SK-N-SH treated with all-trans-retinoic acid at 6 μM for 48 hours (cell line): Measurements from ENCODE around the gene PGS1.

ENCODE experiments used
- ATAC-seq: fragments of 200-7000 bp; cut with Tn5 transposase; 3 replicates; pipeline ENCODE4 v1.9.1; 2020; ENCODE audit warnings: mild to moderate bottlenecking, moderate library complexity
- ARNTL ChIP-seq: fragments of 450-650 bp; formaldehyde crosslinking; IDR thresholded peaks from 2 replicates; pipeline ENCODE4 v1.5.0; 2020; ENCODE audit warnings: low read depth, mild to moderate bottlenecking, moderate library complexity, borderline replicate concordance
- BACH2 ChIP-seq: fragments of 250-450 bp; sonication (Bioruptor Pico); IDR thresholded peaks from 2 replicates; pipeline ENCODE4 v1.9.0; 2021; ENCODE audit warnings: mild to moderate bottlenecking, borderline replicate concordance
- GLIS3 ChIP-seq: fragments of 250-450 bp; sonication (Bioruptor Pico); IDR thresholded peaks from 2 replicates; pipeline ENCODE4 v1.5.0; 2020; ENCODE audit warnings: mild to moderate bottlenecking, moderate library complexity
- ISL1 ChIP-seq: fragments of 250-450 bp; sonication (Bioruptor Pico); IDR thresholded peaks from 2 replicates; pipeline ENCODE4 v2.1.2; 2022; ENCODE audit warnings: mild to moderate bottlenecking, moderate library complexity
- OSR1 ChIP-seq: fragments of 250-450 bp; sonication (Bioruptor Pico); IDR thresholded peaks from 2 replicates; pipeline ENCODE4 v1.8.0; 2022; ENCODE audit warnings: moderate library complexity, mild to moderate bottlenecking, inconsistent platforms
- PPARA ChIP-seq: fragments of 250-450 bp; sonication (Bioruptor Pico); IDR thresholded peaks from 2 replicates; pipeline ENCODE4 v1.5.0; 2020; ENCODE audit warnings: mild to moderate bottlenecking, borderline replicate concordance
- RARB ChIP-seq: fragments of 250-450 bp; sonication (Bioruptor Pico); IDR thresholded peaks from 2 replicates; pipeline ENCODE4 v1.8.0; 2021; ENCODE audit warnings: mild to moderate bottlenecking, moderate library complexity
- SNAI2 ChIP-seq: fragments of 250-450 bp; sonication (Bioruptor Pico); IDR thresholded peaks from 2 replicates; pipeline ENCODE4 v1.5.0; 2020; ENCODE audit warnings: mild to moderate bottlenecking, moderate library complexity
- TCF4 ChIP-seq: fragments of 250-450 bp; sonication (Bioruptor Pico); IDR thresholded peaks from 2 replicates; pipeline ENCODE4 v1.8.0; 2021; ENCODE audit warnings: mild to moderate bottlenecking, moderate library complexity, borderline replicate concordance
- TOX ChIP-seq: fragments of 250-450 bp; sonication (Bioruptor Pico); IDR thresholded peaks from 2 replicates; pipeline ENCODE4 v1.8.0; 2021; ENCODE audit warnings: mild to moderate bottlenecking, moderate library complexity, borderline replicate concordance
- ZC3H10 ChIP-seq: fragments of 250-450 bp; sonication (Bioruptor Pico); IDR thresholded peaks from 2 replicates; pipeline ENCODE4 v1.5.1; 2021; ENCODE audit warnings: mild to moderate bottlenecking, moderate library complexity
- ZFP3 ChIP-seq: fragments of 250-450 bp; sonication (Bioruptor Pico); IDR thresholded peaks from 2 replicates; pipeline ENCODE4 v1.5.0; 2020; ENCODE audit warnings: mild to moderate bottlenecking, moderate library complexity
- ZFP30 ChIP-seq: fragments of 450-650 bp; formaldehyde crosslinking; IDR thresholded peaks from 2 replicates; pipeline ENCODE4 v1.5.0; 2022; ENCODE audit warnings: mild to moderate bottlenecking, moderate library complexity
- ZNF565 ChIP-seq: fragments of 450-650 bp; formaldehyde crosslinking; conservative IDR thresholded peaks from 2 replicates; pipeline ENCODE4 v1.5.0; 2020; ENCODE audit warnings: low read depth, mild to moderate bottlenecking, moderate library complexity
- ZNF70 ChIP-seq: fragments of 450-650 bp; formaldehyde crosslinking; IDR thresholded peaks from 2 replicates; pipeline ENCODE4 v1.5.0; 2020; ENCODE audit warnings: mild to moderate bottlenecking, moderate library complexity
- ZNF8 ChIP-seq: fragments of 450-650 bp; formaldehyde crosslinking; IDR thresholded peaks from 2 replicates; pipeline ENCODE4 v1.5.0; 2020; ENCODE audit warnings: mild to moderate bottlenecking, moderate library complexity
- TF ChIP-seq, protein P1 (sequence below): fragments of 250-450 bp; sonication (Bioruptor Pico); IDR thresholded peaks from 2 replicates; pipeline ENCODE4 v1.5.1; 2021; ENCODE audit warnings: mild to moderate bottlenecking, moderate library complexity
- TF ChIP-seq, protein P2 (sequence below): fragments of 250-450 bp; sonication (Bioruptor Pico); IDR thresholded peaks from 2 replicates; pipeline ENCODE4 v1.5.0; 2020; ENCODE audit warnings: mild to moderate bottlenecking, moderate library complexity
- TF ChIP-seq, protein P3 (sequence below): fragments of 250-450 bp; sonication (Bioruptor Pico); IDR thresholded peaks from 2 replicates; pipeline ENCODE4 v1.5.1; 2020; ENCODE audit warnings: low read depth, mild to moderate bottlenecking, moderate library complexity
- TF ChIP-seq, protein P4 (sequence below): fragments of 250-450 bp; sonication (Bioruptor Pico); IDR thresholded peaks from 2 replicates; pipeline ENCODE4 v1.8.0; 2020; ENCODE audit warnings: mild to moderate bottlenecking, moderate library complexity, borderline replicate concordance

Gene PGS1

DNA sequence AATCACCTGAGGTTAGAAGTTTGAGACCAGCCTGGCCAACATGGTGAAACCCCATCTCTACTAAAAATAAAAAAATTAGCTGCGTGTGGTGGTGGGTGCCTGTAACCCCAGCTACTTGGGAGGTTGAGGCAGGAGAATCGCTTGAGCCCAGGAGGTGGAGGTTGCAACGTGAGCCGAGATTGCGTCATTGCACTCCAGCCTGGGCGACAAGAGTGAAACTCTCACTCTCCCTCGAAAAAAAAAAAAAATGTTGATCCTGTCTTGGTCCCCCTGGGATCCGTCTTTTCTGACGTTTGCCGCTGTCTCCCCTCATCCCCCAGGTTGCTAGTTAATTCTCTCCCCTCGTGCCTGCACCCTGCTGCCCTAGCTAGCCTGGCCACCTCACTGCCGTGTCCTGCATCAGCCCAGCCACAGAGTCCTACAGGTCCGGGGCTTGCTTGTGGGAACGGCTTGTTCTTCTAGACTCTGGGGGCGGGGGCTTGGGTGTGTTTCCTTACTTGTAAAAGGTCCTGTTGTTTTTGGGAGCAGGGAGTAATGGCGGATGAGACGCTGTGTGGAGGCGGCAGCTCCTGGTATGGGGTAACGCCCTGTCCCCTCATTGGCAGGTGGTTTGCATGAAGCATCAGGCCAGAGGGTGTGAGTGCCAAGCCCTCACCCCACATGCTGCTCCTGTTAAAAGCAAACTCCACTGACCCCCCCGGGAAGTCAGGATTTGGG is 44.6 kb downstream of the PGS1 start:
- ATAC-seq: no peak
- no peak for TF ChIP-seq ZNF565 (CRISPR knock-in tag)
- TF ChIP-seq TCF4 (CRISPR knock-in tag): no peak
- TF ChIP-seq, protein P1, sequence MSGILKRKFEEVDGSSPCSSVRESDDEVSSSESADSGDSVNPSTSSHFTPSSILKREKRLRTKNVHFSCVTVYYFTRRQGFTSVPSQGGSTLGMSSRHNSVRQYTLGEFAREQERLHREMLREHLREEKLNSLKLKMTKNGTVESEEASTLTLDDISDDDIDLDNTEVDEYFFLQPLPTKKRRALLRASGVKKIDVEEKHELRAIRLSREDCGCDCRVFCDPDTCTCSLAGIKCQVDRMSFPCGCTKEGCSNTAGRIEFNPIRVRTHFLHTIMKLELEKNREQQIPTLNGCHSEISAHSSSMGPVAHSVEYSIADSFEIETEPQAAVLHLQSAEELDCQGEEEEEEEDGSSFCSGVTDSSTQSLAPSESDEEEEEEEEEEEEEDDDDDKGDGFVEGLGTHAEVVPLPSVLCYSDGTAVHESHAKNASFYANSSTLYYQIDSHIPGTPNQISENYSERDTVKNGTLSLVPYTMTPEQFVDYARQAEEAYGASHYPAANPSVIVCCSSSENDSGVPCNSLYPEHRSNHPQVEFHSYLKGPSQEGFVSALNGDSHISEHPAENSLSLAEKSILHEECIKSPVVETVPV (CRISPR knock-in tag): no peak
- no peak for TF ChIP-seq ARNTL (CRISPR knock-in tag)
- TF ChIP-seq ZFP3 (CRISPR knock-in tag): no peak
- no peak for TF ChIP-seq ZFP30
- TF ChIP-seq OSR1: no peak

DNA sequence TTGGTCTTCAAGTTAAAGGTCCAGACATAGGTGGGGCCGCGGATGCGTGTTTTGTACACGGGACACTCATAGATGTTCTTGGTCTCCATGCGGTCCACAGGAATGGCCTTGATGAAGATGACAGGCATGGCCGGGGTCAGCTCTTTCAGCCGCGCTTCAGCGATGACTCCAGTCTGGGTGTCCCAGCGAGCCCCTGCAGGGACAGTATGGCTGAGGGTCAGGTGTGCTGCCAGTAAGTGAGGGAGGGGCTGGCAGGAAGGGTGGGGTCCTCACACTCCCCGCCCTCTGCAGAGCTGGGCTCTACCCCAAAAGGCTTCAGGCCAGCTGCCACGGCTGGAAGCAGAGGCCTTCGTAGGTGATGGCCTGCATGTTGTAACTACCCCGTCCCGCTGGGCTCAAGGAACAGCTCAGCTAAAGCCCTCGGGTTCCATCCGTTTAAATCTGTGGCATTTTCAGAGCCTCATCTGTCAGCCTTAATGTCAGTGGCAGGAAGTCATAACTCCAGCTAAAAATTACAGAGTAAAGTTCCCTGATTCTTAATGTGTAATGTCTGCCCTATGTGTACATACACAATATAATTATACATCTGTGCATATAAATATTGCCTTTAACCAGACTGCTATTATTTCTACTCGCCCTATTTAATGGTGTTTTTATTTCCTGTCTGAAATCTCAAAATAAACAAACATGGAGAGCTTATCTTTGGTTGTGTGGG is 45.7 kb downstream of the PGS1 start:
- TF ChIP-seq ZNF565 (CRISPR knock-in tag): no peak
- no peak for TF ChIP-seq OSR1
- no peak for TF ChIP-seq SNAI2 (CRISPR knock-in tag)
- TF ChIP-seq RARB (CRISPR knock-in tag): no peak
- no peak for TF ChIP-seq ISL1 (CRISPR knock-in tag)
- TF ChIP-seq GLIS3 (CRISPR knock-in tag): no peak
- TF ChIP-seq BACH2 (CRISPR knock-in tag): no peak
- TF ChIP-seq, protein P2, sequence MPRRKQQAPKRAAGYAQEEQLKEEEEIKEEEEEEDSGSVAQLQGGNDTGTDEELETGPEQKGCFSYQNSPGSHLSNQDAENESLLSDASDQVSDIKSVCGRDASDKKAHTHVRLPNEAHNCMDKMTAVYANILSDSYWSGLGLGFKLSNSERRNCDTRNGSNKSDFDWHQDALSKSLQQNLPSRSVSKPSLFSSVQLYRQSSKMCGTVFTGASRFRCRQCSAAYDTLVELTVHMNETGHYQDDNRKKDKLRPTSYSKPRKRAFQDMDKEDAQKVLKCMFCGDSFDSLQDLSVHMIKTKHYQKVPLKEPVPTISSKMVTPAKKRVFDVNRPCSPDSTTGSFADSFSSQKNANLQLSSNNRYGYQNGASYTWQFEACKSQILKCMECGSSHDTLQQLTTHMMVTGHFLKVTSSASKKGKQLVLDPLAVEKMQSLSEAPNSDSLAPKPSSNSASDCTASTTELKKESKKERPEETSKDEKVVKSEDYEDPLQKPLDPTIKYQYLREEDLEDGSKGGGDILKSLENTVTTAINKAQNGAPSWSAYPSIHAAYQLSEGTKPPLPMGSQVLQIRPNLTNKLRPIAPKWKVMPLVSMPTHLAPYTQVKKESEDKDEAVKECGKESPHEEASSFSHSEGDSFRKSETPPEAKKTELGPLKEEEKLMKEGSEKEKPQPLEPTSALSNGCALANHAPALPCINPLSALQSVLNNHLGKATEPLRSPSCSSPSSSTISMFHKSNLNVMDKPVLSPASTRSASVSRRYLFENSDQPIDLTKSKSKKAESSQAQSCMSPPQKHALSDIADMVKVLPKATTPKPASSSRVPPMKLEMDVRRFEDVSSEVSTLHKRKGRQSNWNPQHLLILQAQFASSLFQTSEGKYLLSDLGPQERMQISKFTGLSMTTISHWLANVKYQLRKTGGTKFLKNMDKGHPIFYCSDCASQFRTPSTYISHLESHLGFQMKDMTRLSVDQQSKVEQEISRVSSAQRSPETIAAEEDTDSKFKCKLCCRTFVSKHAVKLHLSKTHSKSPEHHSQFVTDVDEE: no peak
- no peak for TF ChIP-seq PPARA (CRISPR knock-in tag)
- TF ChIP-seq, protein P3, sequence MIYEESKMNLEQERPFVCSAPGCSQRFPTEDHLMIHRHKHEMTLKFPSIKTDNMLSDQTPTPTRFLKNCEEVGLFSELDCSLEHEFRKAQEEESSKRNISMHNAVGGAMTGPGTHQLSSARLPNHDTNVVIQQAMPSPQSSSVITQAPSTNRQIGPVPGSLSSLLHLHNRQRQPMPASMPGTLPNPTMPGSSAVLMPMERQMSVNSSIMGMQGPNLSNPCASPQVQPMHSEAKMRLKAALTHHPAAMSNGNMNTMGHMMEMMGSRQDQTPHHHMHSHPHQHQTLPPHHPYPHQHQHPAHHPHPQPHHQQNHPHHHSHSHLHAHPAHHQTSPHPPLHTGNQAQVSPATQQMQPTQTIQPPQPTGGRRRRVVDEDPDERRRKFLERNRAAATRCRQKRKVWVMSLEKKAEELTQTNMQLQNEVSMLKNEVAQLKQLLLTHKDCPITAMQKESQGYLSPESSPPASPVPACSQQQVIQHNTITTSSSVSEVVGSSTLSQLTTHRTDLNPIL (CRISPR knock-in tag): no peak
- TF ChIP-seq, protein P4, sequence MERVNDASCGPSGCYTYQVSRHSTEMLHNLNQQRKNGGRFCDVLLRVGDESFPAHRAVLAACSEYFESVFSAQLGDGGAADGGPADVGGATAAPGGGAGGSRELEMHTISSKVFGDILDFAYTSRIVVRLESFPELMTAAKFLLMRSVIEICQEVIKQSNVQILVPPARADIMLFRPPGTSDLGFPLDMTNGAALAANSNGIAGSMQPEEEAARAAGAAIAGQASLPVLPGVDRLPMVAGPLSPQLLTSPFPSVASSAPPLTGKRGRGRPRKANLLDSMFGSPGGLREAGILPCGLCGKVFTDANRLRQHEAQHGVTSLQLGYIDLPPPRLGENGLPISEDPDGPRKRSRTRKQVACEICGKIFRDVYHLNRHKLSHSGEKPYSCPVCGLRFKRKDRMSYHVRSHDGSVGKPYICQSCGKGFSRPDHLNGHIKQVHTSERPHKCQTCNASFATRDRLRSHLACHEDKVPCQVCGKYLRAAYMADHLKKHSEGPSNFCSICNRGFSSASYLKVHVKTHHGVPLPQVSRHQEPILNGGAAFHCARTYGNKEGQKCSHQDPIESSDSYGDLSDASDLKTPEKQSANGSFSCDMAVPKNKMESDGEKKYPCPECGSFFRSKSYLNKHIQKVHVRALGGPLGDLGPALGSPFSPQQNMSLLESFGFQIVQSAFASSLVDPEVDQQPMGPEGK: no peak
- no peak for TF ChIP-seq ZNF70
- TF ChIP-seq TOX (CRISPR knock-in tag): no peak
- TF ChIP-seq ZC3H10 (CRISPR knock-in tag): no peak
- TF ChIP-seq TCF4 (CRISPR knock-in tag): no peak
- no peak for TF ChIP-seq ZFP30
- TF ChIP-seq, protein P1 (CRISPR knock-in tag): no peak
- TF ChIP-seq ZFP3 (CRISPR knock-in tag): no peak
- TF ChIP-seq, all 23 proteins: peak for 0
- no peak for ATAC-seq

DNA sequence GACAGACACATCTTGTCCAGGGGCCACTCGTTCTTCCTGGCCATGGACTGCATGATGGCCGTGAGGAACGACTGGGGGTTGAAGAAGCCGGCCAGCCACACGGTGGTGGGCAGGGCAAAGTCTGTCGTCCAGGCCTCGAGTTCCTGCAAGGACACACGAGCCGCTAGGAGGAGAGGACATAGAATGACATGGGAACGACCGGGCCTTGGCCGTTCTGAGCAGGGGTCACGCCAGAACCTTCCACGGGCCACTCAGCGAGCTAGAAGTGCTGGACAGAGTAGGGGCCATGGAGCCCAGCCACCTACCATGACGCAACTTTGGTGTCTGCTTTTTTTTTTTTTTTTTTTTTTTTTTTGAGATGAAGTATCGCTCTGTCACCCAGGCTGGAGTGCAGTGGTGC is 47.0 kb downstream of the PGS1 start:
- no peak for ATAC-seq
- TF ChIP-seq ZC3H10 (CRISPR knock-in tag) (no peak), ZNF70 (no peak), PPARA (CRISPR knock-in tag) (no peak), RARB (CRISPR knock-in tag) (no peak), ZFP30 (no peak), ARNTL (CRISPR knock-in tag) (no peak), TOX (CRISPR knock-in tag) (no peak), SNAI2 (CRISPR knock-in tag) (no peak), ZNF8 (CRISPR knock-in tag) (no peak)
- TF ChIP-seq, protein P2: no peak
- TF ChIP-seq, protein P3 (CRISPR knock-in tag): no peak
